Measurements from ENCODE around the gene FGF10.

The FGF10 gene

GRCh38 chr5:44396312-44396711 lies 7.1 kb upstream of the FGF10 start:
- Histone ChIP-seq H3K4me3 (ENCODE audit: low read length) (no peak overlapping the region), H4K8ac (ENCODE audit: low read depth, low read length) (no peak overlapping the region), H3K79me1 (ENCODE audit: low read length) (no peaks in the 10 kb centered on the region), H3K27me3 (ENCODE audit: insufficient read depth, low read length, poor library complexity) (no peaks in the 10 kb centered on the region), H3K18ac (ENCODE audit: low read length) (no peak overlapping the region), H3K23ac (ENCODE audit: low read length) (no peak overlapping the region), H2BK120ac (ENCODE audit: low read depth, low read length) (no peak overlapping the region), H2BK5ac (ENCODE audit: low read length) (no peak overlapping the region), H3K4ac (ENCODE audit: low read depth, low read length) (no peak overlapping the region), H3K4me1 (ENCODE audit: control insufficient read depth, low read depth, low read length) (no peaks in the 10 kb centered on the region), H3K36me3 (ENCODE audit: control insufficient read depth, insufficient read depth, low read length) (no peaks in the 10 kb centered on the region), H3K9ac (ENCODE audit: low read length) (no peak overlapping the region), H2AK5ac (ENCODE audit: low read length) (no peak overlapping the region), H2BK15ac (replicated peaks; ENCODE audit: low read depth) (no peak overlapping the region), H4K5ac (ENCODE audit: low read length) (no peak overlapping the region), H3K79me2 (ENCODE audit: control insufficient read depth, insufficient read depth, low read length) (no peaks in the 10 kb centered on the region), H3K4me2 (ENCODE audit: low read length) (no peak overlapping the region), H3K56ac (ENCODE audit: low read length) (no peak overlapping the region), H3K27ac (ENCODE audit: low read depth, low read length) (no peak overlapping the region)
- DNase-seq: no peak
- WGBS (ENCODE audit: extremely low coverage, insufficient coverage, low lambda C conversion rate): no CpG with 5 or more reads among the region's 3 CpGs

GRCh38 chr5:44390351-44390750 lies 1.1 kb upstream of the FGF10 start:
- Histone ChIP-seq H3K9ac (ENCODE audit: low read length) (no peak overlapping the region), H2BK5ac (ENCODE audit: low read length) (no peak overlapping the region), H3K18ac (ENCODE audit: low read length) (no peak overlapping the region), H3K27me3 (ENCODE audit: insufficient read depth, low read length, poor library complexity) (no peaks in the 10 kb centered on the region), H3K23ac (ENCODE audit: low read length) (no peak overlapping the region), H3K4me1 (ENCODE audit: control insufficient read depth, low read depth, low read length) (no peaks in the 10 kb centered on the region), H3K79me1 (ENCODE audit: low read length) (no peaks in the 10 kb centered on the region), H3K27ac (ENCODE audit: low read depth, low read length) (no peak overlapping the region), H4K5ac (ENCODE audit: low read length) (no peak overlapping the region), H3K36me3 (ENCODE audit: control insufficient read depth, insufficient read depth, low read length) (no peaks in the 10 kb centered on the region), H3K4me2 (ENCODE audit: low read length) (peak overlapping the region; percentile 88), H3K4ac (ENCODE audit: low read depth, low read length) (no peak overlapping the region), H3K4me3 (ENCODE audit: low read length) (no peak overlapping the region), H4K8ac (ENCODE audit: low read depth, low read length) (no peak overlapping the region), H3K79me2 (ENCODE audit: control insufficient read depth, insufficient read depth, low read length) (no peaks in the 10 kb centered on the region), H2BK15ac (replicated peaks; ENCODE audit: low read depth) (no peak overlapping the region), H3K56ac (ENCODE audit: low read length) (no peak overlapping the region), H2BK120ac (ENCODE audit: low read depth, low read length) (no peak overlapping the region), H2AK5ac (ENCODE audit: low read length) (no peak overlapping the region)
- no CpG with 5 or more reads among the region's 2 CpGs for WGBS (ENCODE audit: extremely low coverage, insufficient coverage, low lambda C conversion rate)
- DNase-seq: peak; percentile 6

GRCh38 chr5:44389823-44390143 lies 563 bp upstream of the FGF10 start:
- peak overlapping the region; percentile 31 for H3K4me3 ChIP-seq (ENCODE audit: low read length)
- no peak overlapping the region for H4K8ac ChIP-seq (ENCODE audit: low read depth, low read length)
- peak overlapping the region; percentile 70 for H3K27ac ChIP-seq (ENCODE audit: low read depth, low read length)
- no peaks in the 10 kb centered on the region for H3K79me2 ChIP-seq (ENCODE audit: control insufficient read depth, insufficient read depth, low read length)
- peak overlapping the region; percentile 83 for H3K56ac ChIP-seq (ENCODE audit: low read length)
- peak overlapping the region; percentile 60 for H3K9ac ChIP-seq (ENCODE audit: low read length)
- no peak overlapping the region for H2AK5ac ChIP-seq (ENCODE audit: low read length)
- peak overlapping the region; percentile 56 for H3K18ac ChIP-seq (ENCODE audit: low read length)
- no peaks in the 10 kb centered on the region for H3K27me3 ChIP-seq (ENCODE audit: insufficient read depth, low read length, poor library complexity)
- no peak overlapping the region for H4K5ac ChIP-seq (ENCODE audit: low read length)
- H2BK15ac ChIP-seq (replicated peaks; ENCODE audit: low read depth): no peak overlapping the region
- H3K23ac ChIP-seq (ENCODE audit: low read length): no peak overlapping the region
- H2BK5ac ChIP-seq (ENCODE audit: low read length): no peak overlapping the region
- H3K4ac ChIP-seq (ENCODE audit: low read depth, low read length): peak overlapping the region; percentile 85
- no peak overlapping the region for H2BK120ac ChIP-seq (ENCODE audit: low read depth, low read length)
- H3K4me1 ChIP-seq (ENCODE audit: control insufficient read depth, low read depth, low read length): no peaks in the 10 kb centered on the region
- DNase-seq: no peak
- no CpG with 5 or more reads among the region's 5 CpGs for WGBS (ENCODE audit: extremely low coverage, insufficient coverage, low lambda C conversion rate)
- peak overlapping the region; percentile 88 for H3K4me2 ChIP-seq (ENCODE audit: low read length)
- H3K36me3 ChIP-seq (ENCODE audit: control insufficient read depth, insufficient read depth, low read length): no peaks in the 10 kb centered on the region
- H3K79me1 ChIP-seq (ENCODE audit: low read length): no peaks in the 10 kb centered on the region

- H2AK5ac ChIP-seq (ENCODE audit: low read length): no peak overlapping the region
- no peaks in the 10 kb centered on the region for H3K79me2 ChIP-seq (ENCODE audit: control insufficient read depth, insufficient read depth, low read length)
- H2BK120ac ChIP-seq (ENCODE audit: low read depth, low read length): no peak overlapping the region
- no peak overlapping the region for H3K18ac ChIP-seq (ENCODE audit: low read length)
- no peak overlapping the region for H4K8ac ChIP-seq (ENCODE audit: low read depth, low read length)
- no peak overlapping the region for H3K23ac ChIP-seq (ENCODE audit: low read length)
- H3K36me3 ChIP-seq (ENCODE audit: control insufficient read depth, insufficient read depth, low read length): no peaks in the 10 kb centered on the region
- no CpG with 5 or more reads among the region's 27 CpGs for WGBS (ENCODE audit: extremely low coverage, insufficient coverage, low lambda C conversion rate)
- H3K27ac ChIP-seq (ENCODE audit: low read depth, low read length): no peak overlapping the region
- H3K79me1 ChIP-seq (ENCODE audit: low read length): no peaks in the 10 kb centered on the region
- H3K4me2 ChIP-seq (ENCODE audit: low read length): peak overlapping the region; percentile 88
- H4K5ac ChIP-seq (ENCODE audit: low read length): no peak overlapping the region
- peak overlapping the region; percentile 69 for H3K56ac ChIP-seq (ENCODE audit: low read length)
- no peaks in the 10 kb centered on the region for H3K4me1 ChIP-seq (ENCODE audit: control insufficient read depth, low read depth, low read length)
- no peaks in the 10 kb centered on the region for H3K27me3 ChIP-seq (ENCODE audit: insufficient read depth, low read length, poor library complexity)
- H3K9ac ChIP-seq (ENCODE audit: low read length): peak overlapping the region; percentile 60
- peak; percentile 59 for DNase-seq
- H3K4ac ChIP-seq (ENCODE audit: low read depth, low read length): no peak overlapping the region
- peak overlapping the region; percentile 31 for H3K4me3 ChIP-seq (ENCODE audit: low read length)
- H2BK15ac ChIP-seq (replicated peaks; ENCODE audit: low read depth): no peak overlapping the region
- H2BK5ac ChIP-seq (ENCODE audit: low read length): no peak overlapping the region
Observed at GRCh38 chr5:44388321-44389089, 715 bp downstream of the FGF10 start.

DNA sequence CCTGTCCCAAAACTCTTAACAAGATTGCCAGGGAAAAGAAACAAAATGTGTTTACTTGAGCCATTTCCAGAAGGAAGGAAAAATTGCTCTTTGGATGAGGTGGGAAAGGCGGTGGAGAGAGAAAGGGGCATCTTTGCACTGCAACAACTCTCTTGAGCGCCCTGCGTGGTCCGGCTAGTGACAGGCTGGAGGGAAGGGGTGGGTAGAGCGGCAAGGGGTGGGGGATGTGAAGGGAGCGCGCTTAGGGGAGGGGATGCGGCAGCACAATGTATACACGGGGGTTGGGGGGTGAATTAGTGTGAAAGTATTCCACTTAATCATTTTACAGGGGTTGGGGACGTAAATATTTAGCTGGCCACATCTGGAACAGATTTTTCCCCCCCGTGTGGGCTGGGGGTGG lies 1.3 kb downstream of the FGF10 start:
- Histone ChIP-seq H2AK5ac (ENCODE audit: low read length) (no peak overlapping the region), H2BK5ac (ENCODE audit: low read length) (no peak overlapping the region), H4K5ac (ENCODE audit: low read length) (no peak overlapping the region), H3K4ac (ENCODE audit: low read depth, low read length) (no peak overlapping the region), H3K23ac (ENCODE audit: low read length) (no peak overlapping the region), H3K27ac (ENCODE audit: low read depth, low read length) (no peak overlapping the region), H3K27me3 (ENCODE audit: insufficient read depth, low read length, poor library complexity) (no peaks in the 10 kb centered on the region), H3K79me1 (ENCODE audit: low read length) (no peaks in the 10 kb centered on the region), H3K56ac (ENCODE audit: low read length) (peak overlapping the region; percentile 69), H4K8ac (ENCODE audit: low read depth, low read length) (no peak overlapping the region), H3K4me3 (ENCODE audit: low read length) (peak overlapping the region; percentile 34), H3K4me1 (ENCODE audit: control insufficient read depth, low read depth, low read length) (no peaks in the 10 kb centered on the region), H3K79me2 (ENCODE audit: control insufficient read depth, insufficient read depth, low read length) (no peaks in the 10 kb centered on the region), H2BK15ac (replicated peaks; ENCODE audit: low read depth) (no peak overlapping the region), H3K9ac (ENCODE audit: low read length) (peak overlapping the region; percentile 60), H2BK120ac (ENCODE audit: low read depth, low read length) (no peak overlapping the region), H3K18ac (ENCODE audit: low read length) (no peak overlapping the region), H3K4me2 (ENCODE audit: low read length) (peak overlapping the region; percentile 88), H3K36me3 (ENCODE audit: control insufficient read depth, insufficient read depth, low read length) (no peaks in the 10 kb centered on the region)
- DNase-seq: peak; percentile 53
- no CpG with 5 or more reads among the region's 11 CpGs for WGBS (ENCODE audit: extremely low coverage, insufficient coverage, low lambda C conversion rate)

DNA sequence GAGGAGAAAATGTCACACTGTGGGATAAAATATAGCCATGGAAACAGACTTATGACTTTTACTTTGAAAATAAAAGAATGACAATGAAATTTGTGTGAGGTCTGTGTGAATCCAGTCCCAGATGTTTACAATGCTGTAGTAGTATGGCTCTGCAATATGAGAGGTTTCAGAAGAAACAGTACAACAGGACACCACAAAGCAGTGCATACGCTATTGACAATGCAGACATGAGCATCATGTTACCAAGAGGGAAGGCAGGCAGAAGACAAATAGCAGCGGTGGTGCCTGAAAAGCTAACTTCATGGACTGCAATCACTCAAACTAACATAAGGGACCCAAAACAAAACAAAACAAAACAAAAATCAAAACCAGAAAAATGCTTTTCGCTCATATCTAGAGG lies 1.8 kb downstream of the FGF10 start:
- H3K27ac ChIP-seq (ENCODE audit: low read depth, low read length): no peak overlapping the region

More for the DNA sequence above, 1.8 kb downstream of the FGF10 start:
- Histone ChIP-seq H3K23ac (ENCODE audit: low read length) (no peak overlapping the region), H3K79me1 (ENCODE audit: low read length) (no peaks in the 10 kb centered on the region), H3K79me2 (ENCODE audit: control insufficient read depth, insufficient read depth, low read length) (no peaks in the 10 kb centered on the region), H3K18ac (ENCODE audit: low read length) (no peak overlapping the region), H3K9ac (ENCODE audit: low read length) (peak overlapping the region; percentile 8), H2BK120ac (ENCODE audit: low read depth, low read length) (no peak overlapping the region), H3K4me1 (ENCODE audit: control insufficient read depth, low read depth, low read length) (no peaks in the 10 kb centered on the region), H3K4me2 (ENCODE audit: low read length) (peak overlapping the region; percentile 39), H3K56ac (ENCODE audit: low read length) (no peak overlapping the region), H4K5ac (ENCODE audit: low read length) (no peak overlapping the region), H3K4me3 (ENCODE audit: low read length) (peak overlapping the region; percentile 34), H3K36me3 (ENCODE audit: control insufficient read depth, insufficient read depth, low read length) (no peaks in the 10 kb centered on the region), H3K4ac (ENCODE audit: low read depth, low read length) (no peak overlapping the region), H3K27me3 (ENCODE audit: insufficient read depth, low read length, poor library complexity) (no peaks in the 10 kb centered on the region), H2BK5ac (ENCODE audit: low read length) (no peak overlapping the region), H2AK5ac (ENCODE audit: low read length) (no peak overlapping the region), H4K8ac (ENCODE audit: low read depth, low read length) (no peak overlapping the region), H2BK15ac (replicated peaks; ENCODE audit: low read depth) (no peak overlapping the region)
- WGBS (ENCODE audit: extremely low coverage, insufficient coverage, low lambda C conversion rate): no CpG with 5 or more reads among the region's 3 CpGs
- peak; percentile 12 for DNase-seq

Data from mesendoderm (in vitro differentiated cells).